Fibroblast of skin of right biceps (primary cell): Measurements from ENCODE around the gene ANKFY1.
A peak's percentile ranks its signal among the peaks of the same experiment; 100 is the strongest.

Experiments
- DNase-seq: peaks from one replicate; pipeline ENCODE4 v3.0.0-alpha.2; 2013

Gene ANKFY1

GRCh38 chr17:4263282-4264215 is at the start of gene ANKFY1:
ANKFY1 (minus strand) TSS chr17:4263979; CDS start chr17:4263941, 38 bp downstream.
- peak; percentile 94 for DNase-seq

- DNase-seq: no peak
Observed at GRCh38 chr17:4310354-4311060, 46.7 kb upstream of the ANKFY1 start.

- DNase-seq: no peak
Observed at GRCh38 chr17:4309897-4310296, 46.1 kb upstream of the ANKFY1 start.

- DNase-seq: no peak
Observed at GRCh38 chr17:4307179-4307930, 43.6 kb upstream of the ANKFY1 start.

GRCh38 chr17:4305224-4305623 is 41.4 kb upstream of the ANKFY1 start:
- DNase-seq: no peak

GRCh38 chr17:4304417-4305027 is 40.7 kb upstream of the ANKFY1 start:
- DNase-seq: peak; percentile 51

GRCh38 chr17:4301066-4301465 is 37.3 kb upstream of the ANKFY1 start:
- DNase-seq: no peak

GRCh38 chr17:4297351-4297750 is 33.6 kb upstream of the ANKFY1 start:
- no peak for DNase-seq

- DNase-seq: no peak
Observed at GRCh38 chr17:4295686-4296085, 31.9 kb upstream of the ANKFY1 start.

GRCh38 chr17:4293572-4293971 is 29.8 kb upstream of the ANKFY1 start:
- DNase-seq: no peak

- no peak for DNase-seq
Observed at GRCh38 chr17:4287710-4288109, 23.9 kb upstream of the ANKFY1 start.

GRCh38 chr17:4276514-4276913 is 12.7 kb upstream of the ANKFY1 start:
- no peak for DNase-seq

- DNase-seq: no peak
Observed at GRCh38 chr17:4272972-4273368, 9.2 kb upstream of the ANKFY1 start.

- no peak for DNase-seq
Observed at GRCh38 chr17:4272213-4272971, 8.6 kb upstream of the ANKFY1 start.

GRCh38 chr17:4270736-4271135 is 7.0 kb upstream of the ANKFY1 start:
- DNase-seq: no peak

- no peak for DNase-seq
Observed at GRCh38 chr17:4269915-4270314, 6.1 kb upstream of the ANKFY1 start.

- DNase-seq: no peak
Observed at GRCh38 chr17:4267402-4267801, 3.6 kb upstream of the ANKFY1 start.

- DNase-seq: no peak
Observed at GRCh38 chr17:4266550-4266949, 2.8 kb upstream of the ANKFY1 start.

- DNase-seq: no peak
Observed at GRCh38 chr17:4262703-4263102, 1.1 kb downstream of the ANKFY1 start.

- DNase-seq: no peak
Observed at GRCh38 chr17:4261452-4261851, 2.3 kb downstream of the ANKFY1 start.

- no peak for DNase-seq
Observed at GRCh38 chr17:4258867-4259266, 4.9 kb downstream of the ANKFY1 start.

GRCh38 chr17:4256952-4257351 is 6.8 kb downstream of the ANKFY1 start:
- DNase-seq: no peak
